GM12872 (cell line): ENCODE results near the gene RPS18.

Experiments used
- TF ChIP-seq, protein P1 (sequence below): IDR thresholded peaks from 3 replicates; pipeline ENCODE4 v1.5.1; 2011; ENCODE audit warnings: low read depth, mild to moderate bottlenecking, low read length, moderate library complexity; ENCODE audit not compliant: insufficient read depth

The RPS18 gene

DNA sequence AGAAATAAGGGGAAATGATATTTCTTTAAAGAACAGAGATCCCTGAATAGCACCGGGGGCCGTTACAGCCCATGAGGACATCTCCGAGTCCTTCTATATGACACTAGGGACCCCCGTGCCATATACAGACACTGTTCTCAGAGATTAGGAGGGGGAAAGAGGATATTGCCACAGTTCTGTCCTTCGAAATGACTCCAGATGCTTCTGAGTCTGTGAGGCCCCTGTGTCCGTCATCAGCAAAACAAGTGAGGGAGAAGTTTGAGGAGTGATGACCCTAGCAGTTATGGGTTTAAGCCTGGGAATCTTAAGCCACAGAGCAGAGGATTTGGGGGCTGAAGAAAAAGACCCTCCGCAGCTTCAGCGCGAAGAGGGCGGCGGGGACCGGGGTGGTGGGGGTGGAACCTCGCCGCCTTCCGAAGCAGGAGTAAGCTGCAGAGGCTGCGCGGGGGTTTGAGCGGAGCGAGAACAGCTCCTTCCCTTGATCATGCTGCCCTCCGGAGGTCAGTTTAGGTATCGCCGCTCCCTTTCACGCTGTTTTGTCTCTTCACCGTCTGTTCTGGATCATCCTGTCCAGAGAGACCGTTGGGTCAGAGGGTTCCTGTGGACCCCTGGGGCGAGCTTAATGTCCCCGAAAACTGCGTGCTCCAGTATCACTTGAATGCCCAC lies 23.8 kb upstream of the RPS18 start:
- TF ChIP-seq, protein P1, sequence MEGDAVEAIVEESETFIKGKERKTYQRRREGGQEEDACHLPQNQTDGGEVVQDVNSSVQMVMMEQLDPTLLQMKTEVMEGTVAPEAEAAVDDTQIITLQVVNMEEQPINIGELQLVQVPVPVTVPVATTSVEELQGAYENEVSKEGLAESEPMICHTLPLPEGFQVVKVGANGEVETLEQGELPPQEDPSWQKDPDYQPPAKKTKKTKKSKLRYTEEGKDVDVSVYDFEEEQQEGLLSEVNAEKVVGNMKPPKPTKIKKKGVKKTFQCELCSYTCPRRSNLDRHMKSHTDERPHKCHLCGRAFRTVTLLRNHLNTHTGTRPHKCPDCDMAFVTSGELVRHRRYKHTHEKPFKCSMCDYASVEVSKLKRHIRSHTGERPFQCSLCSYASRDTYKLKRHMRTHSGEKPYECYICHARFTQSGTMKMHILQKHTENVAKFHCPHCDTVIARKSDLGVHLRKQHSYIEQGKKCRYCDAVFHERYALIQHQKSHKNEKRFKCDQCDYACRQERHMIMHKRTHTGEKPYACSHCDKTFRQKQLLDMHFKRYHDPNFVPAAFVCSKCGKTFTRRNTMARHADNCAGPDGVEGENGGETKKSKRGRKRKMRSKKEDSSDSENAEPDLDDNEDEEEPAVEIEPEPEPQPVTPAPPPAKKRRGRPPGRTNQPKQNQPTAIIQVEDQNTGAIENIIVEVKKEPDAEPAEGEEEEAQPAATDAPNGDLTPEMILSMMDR = peak; percentile 98

DNA sequence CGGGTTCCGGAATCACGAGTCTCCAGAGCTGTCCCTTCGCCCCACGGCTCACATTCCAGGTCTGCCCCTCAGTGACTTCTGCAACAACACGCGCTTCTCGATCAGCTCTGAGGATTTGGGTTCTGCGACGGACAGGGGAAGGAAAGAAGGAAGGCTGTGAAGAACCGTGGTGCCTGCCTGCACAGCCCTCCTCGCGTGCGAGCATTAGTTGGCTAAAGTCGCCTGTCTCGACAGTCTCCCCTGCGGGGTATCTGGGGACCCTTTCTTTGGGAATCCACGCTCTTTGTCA lies 23.3 kb upstream of the RPS18 start:
- TF ChIP-seq, protein P1 = no peak

DNA sequence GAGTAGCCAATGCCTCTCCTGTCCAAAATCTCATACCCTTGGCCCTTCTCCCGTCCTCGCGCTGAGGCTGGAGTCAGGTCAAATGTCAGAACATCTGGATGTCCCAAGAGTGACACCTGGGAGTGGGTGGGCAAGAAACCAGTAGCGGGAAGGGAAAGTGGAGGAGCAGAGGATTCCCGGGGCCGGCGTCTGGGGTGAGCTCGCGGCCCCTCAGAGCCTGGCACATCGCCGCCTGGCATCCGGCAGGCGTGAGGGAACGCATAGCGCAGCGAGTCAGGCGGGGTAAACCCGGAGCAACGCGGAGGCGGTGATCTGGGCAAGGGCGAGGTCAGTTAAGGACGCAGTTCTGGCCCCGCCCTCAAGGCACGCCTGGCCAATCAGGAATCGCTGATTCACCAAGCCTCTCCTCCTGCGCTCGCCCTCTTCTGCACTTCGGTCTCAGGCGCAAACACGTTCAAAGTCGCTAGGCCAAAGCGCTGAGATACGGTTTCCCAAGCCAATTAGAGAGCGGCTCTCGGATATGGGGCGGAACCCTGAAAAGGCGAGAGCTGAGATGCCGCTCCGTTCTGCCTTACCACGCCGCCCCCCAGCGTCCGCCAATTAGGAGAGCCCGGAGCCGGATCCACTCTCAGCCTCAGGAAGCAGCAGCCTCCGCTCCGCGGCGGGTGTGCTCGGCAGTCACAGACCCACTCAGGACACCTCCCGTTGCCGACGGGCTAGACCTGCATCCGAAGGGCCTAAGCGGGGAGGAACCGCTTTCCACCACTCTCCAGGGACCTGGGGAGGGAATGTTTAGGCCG lies 22.7 kb upstream of the RPS18 start:
- TF ChIP-seq, protein P1 = no peak

DNA sequence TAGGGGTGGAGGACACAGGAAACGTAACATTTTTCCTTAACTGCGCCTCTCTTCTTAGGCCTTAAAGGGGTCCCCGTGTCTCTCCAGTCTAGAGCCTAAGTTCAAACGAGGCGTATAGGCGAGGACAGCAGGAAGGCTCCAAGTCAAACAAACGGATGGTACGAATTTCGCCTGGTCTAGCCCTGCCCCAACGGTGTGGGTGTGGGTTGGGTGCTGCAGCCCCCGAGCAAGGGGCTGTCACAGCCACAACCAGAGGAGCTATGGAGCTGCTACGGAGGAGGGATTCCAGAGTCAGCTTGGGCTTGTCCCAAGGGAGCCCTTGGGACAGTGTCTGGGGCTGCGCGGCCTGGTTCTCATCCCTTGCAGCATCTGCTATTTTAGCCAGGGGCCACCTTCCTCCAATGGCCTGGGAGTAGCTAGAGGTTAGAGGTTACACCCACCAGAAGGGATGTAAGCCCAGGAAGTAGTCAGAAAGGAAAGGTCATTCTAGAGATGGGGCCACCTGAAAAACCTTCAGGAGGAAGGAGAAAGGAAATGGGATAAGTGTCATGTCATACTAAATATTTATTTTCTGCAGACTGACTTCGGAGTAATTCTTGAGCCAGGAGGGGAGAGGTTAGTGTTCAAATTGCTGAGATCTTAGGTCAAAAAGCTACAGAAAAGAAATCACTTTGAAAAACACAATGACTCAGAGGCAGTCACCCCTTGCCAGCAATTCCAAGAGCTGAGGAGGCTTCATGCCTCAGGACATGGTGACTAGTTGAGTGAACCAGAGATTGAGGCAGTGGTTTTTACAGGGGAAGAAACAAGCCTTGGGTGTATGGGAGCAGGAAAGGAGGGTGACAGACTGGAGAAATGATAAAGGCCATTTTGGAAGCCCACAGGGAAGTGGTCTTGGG lies 21.9 kb upstream of the RPS18 start:
- TF ChIP-seq, protein P1 = no peak

GRCh38 chr6:33250731-33251130 lies 21.1 kb upstream of the RPS18 start:
- TF ChIP-seq, protein P1 = no peak

- TF ChIP-seq, protein P1 = no peak
Measured at GRCh38 chr6:33251395-33252012, 20.4 kb upstream of the RPS18 start.

DNA sequence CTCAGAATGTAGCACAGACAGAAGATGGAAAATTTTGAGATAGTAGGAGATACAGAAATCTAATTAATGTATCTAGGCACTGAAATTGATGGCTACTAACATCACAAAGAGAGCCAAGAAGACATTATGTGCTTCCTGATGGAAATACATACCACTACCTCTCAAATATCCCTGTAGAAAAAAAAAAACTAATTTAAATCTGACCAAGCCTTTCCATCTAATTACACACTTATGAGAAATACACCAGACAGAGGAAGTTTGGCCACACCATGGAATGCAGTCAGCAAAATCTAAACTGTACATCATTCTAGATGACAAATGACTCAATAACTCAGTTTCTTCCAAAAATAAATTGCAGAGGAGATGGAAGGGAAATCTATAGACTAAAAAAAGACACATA lies 19.1 kb upstream of the RPS18 start:
- TF ChIP-seq, protein P1 = no peak
